ENCODE data around the gene P2RX1. TPM values are rescaled to one million over a fixed set of nuclear protein-coding genes. Genes with fewer than 3 reads are reported as not detected.
A peak's percentile ranks its signal among the peaks of the same experiment; 100 is the strongest.

The P2RX1 gene
- polyA plus RNA-seq, 3 donors: 22.9 to 117 (median 33.8) TPM

- Histone ChIP-seq H3K9ac (ENCODE audit: insufficient read depth, low read length, poor library complexity, severe bottlenecking) (peak overlapping the region; percentile 91), H2AFZ (ENCODE audit: insufficient read depth, low read depth, low read length, poor library complexity, severe bottlenecking) (peak overlapping the region; percentile 73), H3K79me2 (ENCODE audit: insufficient read depth, low read length) (peaks cover 53% of the 10 kb centered on the region), H4K20me1 (ENCODE audit: insufficient read depth, low read length) (peaks cover 40% of the 10 kb centered on the region), H3K36me3 (replicated peaks in 1 of 2; ENCODE audit: control insufficient read depth in 1 of 2, insufficient read depth in 2 of 2, low read length in 2 of 2) (peaks cover 0 to 4% of the 10 kb centered on the region in 2 donors), H3K4me2 (replicated peaks; ENCODE audit: extremely low read depth, low read length, poor library complexity, severe bottlenecking) (peak overlapping the region; percentile 99), H3K9me3 (replicated peaks in 1 of 2; ENCODE audit: control insufficient read depth in 1 of 2, insufficient read depth in 1 of 2, low read length in 2 of 2) (no peaks in the 10 kb centered on the region), H3K4me1 (ENCODE audit: control insufficient read depth in 1 of 2, insufficient read depth in 2 of 2, low read length in 2 of 2) (peaks cover 61 to 68% of the 10 kb centered on the region in 2 donors), H3K4me3 (replicated peaks in 1 of 3; ENCODE audit: low read depth in 2 of 3, low read length in 3 of 3) (peak overlapping the region in 2 of 3 experiments; percentile 77 to 92), H3K27me3 (ENCODE audit: control insufficient read depth in 2 of 2, insufficient read depth in 2 of 2, low read length in 2 of 2) (no peaks in the 10 kb centered on the region), H3K27ac (ENCODE audit: low read depth in 1 of 2, low read length in 2 of 2) (peak overlapping the region; percentile 80 to 96)
- peaks cover 0 to 4% (median 0%) of the 10 kb centered on the region in 7 donors for H3K9me3 Mint-ChIP-seq
- peak overlapping the region; percentile 94 to 99 (median 98) for H3K27ac Mint-ChIP-seq
- peaks cover 49% of the 10 kb centered on the region for H3K4me1 Mint-ChIP-seq
- TF ChIP-seq CTCF (IDR thresholded peaks at IDR 0.05): no peak
- peaks cover 18 to 22% of the 10 kb centered on the region in 2 donors for H3K36me3 Mint-ChIP-seq
- peaks cover 0 to 5% (median 2%) of the 10 kb centered on the region in 3 donors for H3K27me3 Mint-ChIP-seq (ENCODE audit: low read depth in 3 of 3)
- 0% methylated on average over 7 of the region's 10 CpGs for WGBS (ENCODE audit: insufficient coverage)
- intact Hi-C loops (cut with micrococcal nuclease): loop anchor here (2.0 to 10.0 kb wide), 3 partner anchors 44 to 52 kb away; partner anchors contain the start of gene ATP2A3 (in 1 of the 2)
- H3K4me3 Mint-ChIP-seq: peak overlapping the region; percentile 96 to 97
- DNase-seq: peak; percentile 55 to 58 (median 57)
These were observed 560 bp upstream of the P2RX1 start for GRCh38 chr17:3916825-3917224.

- Mint-ChIP-seq H3K4me1 (peaks cover 61% of the 10 kb centered on the region), H3K36me3 (peaks cover 22 to 35% of the 10 kb centered on the region in 2 donors), H3K4me3 (peak overlapping the region; percentile 96 to 97), H3K27ac (peak overlapping the region; percentile 94 to 99 (median 98)), H3K9me3 (peaks cover 0 to 4% (median 0%) of the 10 kb centered on the region in 7 donors), H3K27me3 (ENCODE audit: low read depth in 3 of 3) (peaks cover 0 to 5% (median 0%) of the 10 kb centered on the region in 3 donors)
- Histone ChIP-seq H3K27ac (ENCODE audit: low read depth in 1 of 2, low read length in 2 of 2) (peak overlapping the region; percentile 80 to 96), H3K79me2 (ENCODE audit: insufficient read depth, low read length) (peaks cover 66% of the 10 kb centered on the region), H3K27me3 (ENCODE audit: control insufficient read depth in 2 of 2, insufficient read depth in 2 of 2, low read length in 2 of 2) (no peaks in the 10 kb centered on the region), H3K9me3 (replicated peaks in 1 of 2; ENCODE audit: control insufficient read depth in 1 of 2, insufficient read depth in 1 of 2, low read length in 2 of 2) (no peaks in the 10 kb centered on the region), H4K20me1 (ENCODE audit: insufficient read depth, low read length) (peaks cover 52% of the 10 kb centered on the region), H3K4me2 (replicated peaks; ENCODE audit: extremely low read depth, low read length, poor library complexity, severe bottlenecking) (peak overlapping the region; percentile 99), H2AFZ (ENCODE audit: insufficient read depth, low read depth, low read length, poor library complexity, severe bottlenecking) (peak overlapping the region; percentile 0), H3K9ac (ENCODE audit: insufficient read depth, low read length, poor library complexity, severe bottlenecking) (peak overlapping the region; percentile 91), H3K36me3 (replicated peaks in 1 of 2; ENCODE audit: control insufficient read depth in 1 of 2, insufficient read depth in 2 of 2, low read length in 2 of 2) (peaks cover 0 to 4% of the 10 kb centered on the region in 2 donors), H3K4me1 (ENCODE audit: control insufficient read depth in 1 of 2, insufficient read depth in 2 of 2, low read length in 2 of 2) (peaks cover 74 to 79% of the 10 kb centered on the region in 2 donors), H3K4me3 (replicated peaks in 1 of 3; ENCODE audit: low read depth in 2 of 3, low read length in 3 of 3) (peak overlapping the region; percentile 75 to 92 (median 77))
- 0% methylated on average over 2 of the region's 13 CpGs for WGBS (ENCODE audit: insufficient coverage)
- intact Hi-C loops (cut with micrococcal nuclease): loop anchor here (2.0 to 10.0 kb wide), 3 partner anchors 23 to 51 kb away; partner anchors contain the start of genes ATP2A3 (in 1 of the 2) and CAMKK1 (in 1 of the 2)
- no peak for TF ChIP-seq CTCF (IDR thresholded peaks at IDR 0.05)
- DNase-seq: peak in 2 of 3 donors; percentile 30 to 50
These were observed 677 bp downstream of the P2RX1 start for GRCh38 chr17:3915581-3915994.

Data from CD14-positive monocyte (primary cell).